ENCODE measurements around the gene HSPB1.

Gene HSPB1

DNA sequence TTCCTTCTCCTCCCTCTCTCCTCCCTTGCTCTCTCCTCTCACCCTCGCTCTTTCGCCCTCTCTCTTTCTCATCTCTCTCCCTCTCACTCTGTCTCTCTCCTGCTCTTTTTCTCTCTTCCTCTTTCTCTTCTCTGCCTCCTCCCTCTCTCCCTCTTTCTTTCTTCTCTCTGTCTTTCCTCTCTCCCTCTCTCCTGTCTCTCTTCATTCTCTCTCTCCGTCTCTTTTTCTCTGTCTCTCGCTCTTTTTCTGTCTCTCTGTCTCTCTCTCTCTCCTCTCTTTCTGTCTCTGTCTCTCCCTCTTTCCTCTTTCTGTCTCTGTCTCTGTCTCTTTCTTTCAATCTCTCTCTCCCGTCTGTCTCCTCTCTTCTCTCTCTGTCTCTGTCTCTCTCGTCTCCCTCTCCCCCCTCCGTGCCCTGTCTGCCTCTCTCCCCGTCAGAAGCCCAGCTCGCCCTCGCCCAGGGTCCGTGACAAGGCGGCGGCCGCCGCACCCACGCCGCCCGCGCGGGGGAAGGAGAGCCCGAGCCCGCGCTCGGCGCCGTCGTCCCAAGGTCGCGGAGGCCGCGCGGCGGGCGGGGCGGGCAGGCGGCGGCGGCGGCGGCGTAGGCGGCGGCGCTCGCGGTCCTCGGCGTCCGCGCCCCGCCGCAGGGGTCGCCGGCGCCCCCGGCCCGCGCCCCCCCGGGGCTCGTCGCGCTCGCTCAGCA is 21.3 kb upstream of the HSPB1 start:
- no peak overlapping the region for H2BK15ac ChIP-seq (ENCODE audit: low read depth, poor library complexity, severe bottlenecking)
- no peaks in the 10 kb centered on the region for H3K79me1 ChIP-seq (replicated peaks; ENCODE audit: low read length, poor library complexity, severe bottlenecking)
- H2BK12ac ChIP-seq (ENCODE audit: low read length in 2 of 2): peak overlapping the region in 1 of 2 experiments; percentile 85
- peaks cover 17% of the 10 kb centered on the region for H3K4me1 ChIP-seq (ENCODE audit: control insufficient read depth, insufficient read depth, low read depth, low read length)
- no peak overlapping the region for H3K23ac ChIP-seq (ENCODE audit: low read length in 2 of 2)
- no peak overlapping the region for H3K14ac ChIP-seq (ENCODE audit: low read length in 2 of 2)
- no peak overlapping the region for H2BK5ac ChIP-seq (ENCODE audit: low read depth, low read length, poor library complexity, severe bottlenecking)
- no peak overlapping the region for H2BK120ac ChIP-seq (ENCODE audit: low read depth, low read length)
- 4% methylated on average over 21 of the region's 63 CpGs for WGBS
- DNase-seq: no peak
- peaks cover 54 to 75% of the 10 kb centered on the region in 2 experiments for H3K27me3 ChIP-seq (ENCODE audit: control insufficient read depth in 1 of 2, insufficient read depth in 1 of 2, low read length in 2 of 2)
- H4K91ac ChIP-seq (ENCODE audit: low read length): no peak overlapping the region
- H2AK5ac ChIP-seq (ENCODE audit: low read length, severe bottlenecking): no peak overlapping the region
- H3K9me3 ChIP-seq (ENCODE audit: control insufficient read depth, low read length): no peaks in the 10 kb centered on the region
- no peak overlapping the region for H2AFZ ChIP-seq (ENCODE audit: low read depth, low read length)
- H3K9ac ChIP-seq (ENCODE audit: low read length): no peak overlapping the region
- H3K36me3 ChIP-seq (ENCODE audit: control insufficient read depth in 1 of 2, insufficient read depth in 2 of 2, low read depth in 1 of 2, low read length in 2 of 2): no peaks in the 10 kb centered on the region
- H3K4me3 ChIP-seq (ENCODE audit: insufficient read depth in 1 of 2, low read depth in 1 of 2, low read length in 2 of 2): peak overlapping the region; percentile 3 to 40
- H3K4me2 ChIP-seq (ENCODE audit: low read length, poor library complexity, severe bottlenecking): peak overlapping the region; percentile 67
- no peak overlapping the region for H4K8ac ChIP-seq (ENCODE audit: low read length)
- H3K4ac ChIP-seq (ENCODE audit: low read depth in 1 of 2, low read length in 2 of 2): peak overlapping the region in 1 of 2 experiments; percentile 37
- peak overlapping the region; percentile 29 to 83 for H3K18ac ChIP-seq (ENCODE audit: low read depth in 1 of 2, low read length in 2 of 2)
- H3K27ac ChIP-seq (ENCODE audit: low read length, poor library complexity, severe bottlenecking): no peak overlapping the region

DNA sequence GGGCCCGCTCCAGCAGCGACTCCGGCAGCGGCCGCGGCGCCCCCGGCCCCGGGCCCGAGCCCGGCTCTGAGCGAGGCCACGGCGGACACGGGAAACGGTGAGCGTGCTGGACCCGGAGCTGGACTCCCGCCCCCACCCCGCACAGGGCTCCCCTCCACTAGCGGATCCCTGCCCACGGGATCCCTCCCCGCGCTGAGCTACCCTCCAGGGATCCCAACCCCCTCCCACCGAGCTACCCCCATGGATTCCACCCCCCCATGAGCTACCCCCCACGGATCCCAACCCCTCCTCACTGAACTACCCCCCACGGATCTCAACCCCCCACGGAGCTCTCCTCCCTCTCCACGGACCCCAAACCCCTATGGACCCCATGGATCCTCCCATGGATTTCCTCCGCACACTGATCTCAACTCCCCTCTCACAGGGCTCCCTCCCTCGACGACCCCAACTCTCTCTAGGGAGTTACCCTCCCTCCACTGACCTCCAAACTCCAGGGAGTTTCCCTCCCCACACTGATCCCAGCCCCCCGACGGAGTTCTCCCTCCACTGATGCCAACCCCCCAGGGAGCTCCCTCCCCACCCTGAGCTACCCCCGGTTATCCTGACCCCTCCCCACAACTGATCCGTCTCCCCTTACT is 20.6 kb upstream of the HSPB1 start:
- Histone ChIP-seq H3K36me3 (ENCODE audit: control insufficient read depth in 1 of 2, insufficient read depth in 2 of 2, low read depth in 1 of 2, low read length in 2 of 2) (no peaks in the 10 kb centered on the region), H3K23ac (ENCODE audit: low read length in 2 of 2) (no peak overlapping the region), H2BK5ac (ENCODE audit: low read depth, low read length, poor library complexity, severe bottlenecking) (no peak overlapping the region), H3K4ac (ENCODE audit: low read depth in 1 of 2, low read length in 2 of 2) (peak overlapping the region in 1 of 2 experiments; percentile 18), H3K18ac (ENCODE audit: low read depth in 1 of 2, low read length in 2 of 2) (peak overlapping the region in 1 of 2 experiments; percentile 42), H2BK120ac (ENCODE audit: low read depth, low read length) (no peak overlapping the region), H3K4me3 (ENCODE audit: insufficient read depth in 1 of 2, low read depth in 1 of 2, low read length in 2 of 2) (peak overlapping the region in 1 of 2 experiments; percentile 40), H2BK12ac (ENCODE audit: low read length in 2 of 2) (peak overlapping the region in 1 of 2 experiments; percentile 63), H2BK15ac (ENCODE audit: low read depth, poor library complexity, severe bottlenecking) (no peak overlapping the region), H3K4me2 (ENCODE audit: low read length, poor library complexity, severe bottlenecking) (peak overlapping the region; percentile 46), H3K4me1 (ENCODE audit: control insufficient read depth, insufficient read depth, low read depth, low read length) (peaks cover 17% of the 10 kb centered on the region), H4K8ac (ENCODE audit: low read length) (no peak overlapping the region), H4K91ac (ENCODE audit: low read length) (no peak overlapping the region), H3K27ac (ENCODE audit: low read length, poor library complexity, severe bottlenecking) (no peak overlapping the region), H3K27me3 (ENCODE audit: control insufficient read depth in 1 of 2, insufficient read depth in 1 of 2, low read length in 2 of 2) (peaks cover 47 to 69% of the 10 kb centered on the region in 2 experiments), H3K9me3 (ENCODE audit: control insufficient read depth, low read length) (no peaks in the 10 kb centered on the region), H2AK5ac (ENCODE audit: low read length, severe bottlenecking) (no peak overlapping the region), H3K14ac (ENCODE audit: low read length in 2 of 2) (no peak overlapping the region), H3K9ac (ENCODE audit: low read length) (no peak overlapping the region), H2AFZ (ENCODE audit: low read depth, low read length) (no peak overlapping the region), H3K79me1 (replicated peaks; ENCODE audit: low read length, poor library complexity, severe bottlenecking) (no peaks in the 10 kb centered on the region)
- DNase-seq: no peak
- 2% methylated on average over 18 of the region's 36 CpGs for WGBS

DNA sequence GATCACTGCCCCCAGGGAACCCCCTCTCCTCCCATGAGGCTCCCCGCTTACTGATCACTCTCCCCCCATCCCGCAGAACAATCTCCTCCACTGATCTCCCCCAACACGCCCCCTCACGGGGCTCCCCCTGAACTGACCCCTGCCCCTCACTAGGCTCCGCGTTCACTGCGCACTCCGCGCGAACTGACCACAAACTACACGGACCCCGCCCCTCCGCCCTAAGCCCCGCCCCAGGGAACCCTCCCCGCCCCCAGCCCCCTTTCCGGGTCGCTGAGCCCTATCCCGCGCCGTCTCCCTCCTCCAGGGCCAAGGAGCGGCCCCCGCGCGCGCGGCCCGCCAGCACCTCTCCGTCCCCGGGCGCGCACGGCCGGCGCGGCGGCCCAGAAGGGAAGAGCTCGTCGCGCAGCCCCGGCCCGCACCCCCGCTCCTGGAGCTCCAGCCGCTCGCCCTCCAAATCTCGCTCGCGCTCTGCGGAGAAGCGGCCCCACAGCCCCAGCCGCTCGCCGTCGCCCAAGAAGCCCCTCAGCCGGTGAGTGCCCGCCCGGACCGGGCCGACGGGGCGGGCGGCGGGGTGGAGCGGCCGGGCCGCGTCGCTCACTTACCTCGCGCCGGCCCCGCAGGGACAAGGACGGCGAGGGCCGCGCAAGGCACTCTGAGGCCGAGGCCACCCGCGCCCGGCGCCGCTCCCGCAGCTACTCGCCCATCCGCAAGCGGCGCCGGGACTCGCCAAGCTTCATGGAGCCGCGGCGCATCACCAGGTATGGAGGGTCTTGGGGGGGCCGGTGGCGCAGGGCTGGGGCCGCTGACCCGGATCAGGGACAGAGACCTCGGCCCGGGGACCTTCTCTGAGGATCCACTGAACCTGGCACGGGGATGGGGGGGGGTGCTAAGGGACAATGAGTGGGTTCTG is 19.9 kb upstream of the HSPB1 start:
- no peaks in the 10 kb centered on the region for H3K36me3 ChIP-seq (ENCODE audit: control insufficient read depth in 1 of 2, insufficient read depth in 2 of 2, low read depth in 1 of 2, low read length in 2 of 2)
- H3K4me1 ChIP-seq (ENCODE audit: control insufficient read depth, insufficient read depth, low read depth, low read length): peaks cover 19% of the 10 kb centered on the region
- no peak overlapping the region for H2AFZ ChIP-seq (ENCODE audit: low read depth, low read length)
- H3K27me3 ChIP-seq (ENCODE audit: control insufficient read depth in 1 of 2, insufficient read depth in 1 of 2, low read length in 2 of 2): peaks cover 42 to 65% of the 10 kb centered on the region in 2 experiments
- no peak overlapping the region for H3K9ac ChIP-seq (ENCODE audit: low read length)
- H2AK5ac ChIP-seq (ENCODE audit: low read length, severe bottlenecking): no peak overlapping the region
- H3K14ac ChIP-seq (ENCODE audit: low read length in 2 of 2): peak overlapping the region in 1 of 2 experiments; percentile 5
- no peak overlapping the region for H3K23ac ChIP-seq (ENCODE audit: low read length in 2 of 2)
- under 1% methylated on average over 81 of the region's 98 CpGs for WGBS
- H4K8ac ChIP-seq (ENCODE audit: low read length): no peak overlapping the region
- H3K18ac ChIP-seq (ENCODE audit: low read depth in 1 of 2, low read length in 2 of 2): peak overlapping the region in 1 of 2 experiments; percentile 77
- no peaks in the 10 kb centered on the region for H3K9me3 ChIP-seq (ENCODE audit: control insufficient read depth, low read length)
- peak overlapping the region in 1 of 2 experiments; percentile 63 for H2BK12ac ChIP-seq (ENCODE audit: low read length in 2 of 2)
- peak overlapping the region; percentile 36 for H2BK15ac ChIP-seq (ENCODE audit: low read depth, poor library complexity, severe bottlenecking)
- H2BK120ac ChIP-seq (ENCODE audit: low read depth, low read length): no peak overlapping the region
- H3K4ac ChIP-seq (ENCODE audit: low read depth in 1 of 2, low read length in 2 of 2): peak overlapping the region in 1 of 2 experiments; percentile 42
- no peak overlapping the region for H3K27ac ChIP-seq (ENCODE audit: low read length, poor library complexity, severe bottlenecking)
- no peak overlapping the region for H4K91ac ChIP-seq (ENCODE audit: low read length)
- no peaks in the 10 kb centered on the region for H3K79me1 ChIP-seq (replicated peaks; ENCODE audit: low read length, poor library complexity, severe bottlenecking)
- peak overlapping the region in 1 of 2 experiments; percentile 40 for H3K4me3 ChIP-seq (ENCODE audit: insufficient read depth in 1 of 2, low read depth in 1 of 2, low read length in 2 of 2)
- no peak for DNase-seq
- H3K4me2 ChIP-seq (ENCODE audit: low read length, poor library complexity, severe bottlenecking): peak overlapping the region; percentile 75
- no peak overlapping the region for H2BK5ac ChIP-seq (ENCODE audit: low read depth, low read length, poor library complexity, severe bottlenecking)

Data from mesenchymal stem cell (in vitro differentiated cells and primary cell).